ENCODE measurements around the gene MAL.

Gene MAL

DNA sequence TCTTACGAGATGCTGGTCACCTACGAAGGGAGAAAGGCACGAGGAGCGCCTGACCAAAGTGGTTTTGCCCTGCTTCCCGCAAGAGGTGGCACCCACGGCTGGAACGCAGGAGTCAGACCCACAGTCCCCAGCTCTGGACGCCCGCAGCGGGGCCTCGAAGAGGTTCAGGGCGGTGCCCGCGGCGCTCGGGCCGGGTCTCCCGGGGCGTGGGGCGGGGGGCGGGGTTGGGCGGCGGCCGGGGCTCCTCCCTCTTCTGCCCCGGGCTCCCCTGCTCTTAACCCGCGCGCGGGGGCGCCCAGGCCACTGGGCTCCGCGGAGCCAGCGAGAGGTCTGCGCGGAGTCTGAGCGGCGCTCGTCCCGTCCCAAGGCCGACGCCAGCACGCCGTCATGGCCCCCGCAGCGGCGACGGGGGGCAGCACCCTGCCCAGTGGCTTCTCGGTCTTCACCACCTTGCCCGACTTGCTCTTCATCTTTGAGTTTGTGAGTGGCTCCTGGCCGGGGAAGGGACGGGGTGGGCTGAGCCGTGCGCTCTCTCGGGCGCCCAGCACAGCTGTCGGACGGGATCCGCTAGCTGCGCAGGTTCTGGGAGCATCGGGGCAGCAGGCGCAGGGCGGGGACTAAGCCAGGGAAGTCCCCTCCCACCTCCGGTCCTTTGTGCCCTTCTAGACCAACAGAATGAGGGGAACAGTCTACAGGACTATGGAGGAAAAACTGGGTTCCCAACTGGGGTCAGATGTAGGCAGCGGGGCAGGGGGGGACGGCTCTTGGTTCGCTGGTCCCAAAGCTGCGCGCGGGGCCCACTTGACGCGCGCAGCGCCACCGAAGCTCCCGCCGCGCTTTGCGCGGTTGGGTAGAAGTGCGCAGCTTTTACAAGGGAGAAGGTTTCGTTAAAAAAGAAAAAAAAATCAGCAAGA lies at the start of gene MAL:
TSS of gene MAL (plus strand) at position 303 of the 914 bp plus-strand sequence. CDS start at position 388, 85 bp downstream.
- Histone ChIP-seq H3K4me3 (peak within 1 kb of the TSS; percentile 16 to 37 (median 28)), H3K27ac (peak within 1 kb of the TSS in 8 of 21 experiments; percentile 34 to 76 (median 66))

DNA sequence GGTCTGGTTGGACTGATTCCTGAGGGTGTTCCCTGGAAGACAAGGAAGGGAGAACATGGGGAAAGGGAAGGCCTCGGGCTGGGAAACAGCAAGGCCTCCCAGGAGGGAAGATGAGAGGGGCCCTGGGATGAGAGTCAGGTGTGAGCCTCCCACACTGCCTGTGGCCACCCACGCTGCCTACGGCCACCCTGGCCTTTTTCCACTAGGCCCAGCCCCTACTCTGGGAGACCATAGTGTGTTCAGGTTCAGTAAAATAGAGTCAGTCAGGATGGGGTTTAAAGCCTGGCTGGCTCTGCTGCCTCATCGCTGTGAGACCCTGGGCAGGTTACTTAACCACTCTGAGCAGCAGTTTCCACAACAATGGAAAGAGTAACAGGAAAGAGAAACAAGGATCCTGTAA lies 47.7 kb upstream of the MAL start:
- Histone ChIP-seq H3K27ac (no peak overlapping the region), H3K4me3 (no peak overlapping the region)

DNA sequence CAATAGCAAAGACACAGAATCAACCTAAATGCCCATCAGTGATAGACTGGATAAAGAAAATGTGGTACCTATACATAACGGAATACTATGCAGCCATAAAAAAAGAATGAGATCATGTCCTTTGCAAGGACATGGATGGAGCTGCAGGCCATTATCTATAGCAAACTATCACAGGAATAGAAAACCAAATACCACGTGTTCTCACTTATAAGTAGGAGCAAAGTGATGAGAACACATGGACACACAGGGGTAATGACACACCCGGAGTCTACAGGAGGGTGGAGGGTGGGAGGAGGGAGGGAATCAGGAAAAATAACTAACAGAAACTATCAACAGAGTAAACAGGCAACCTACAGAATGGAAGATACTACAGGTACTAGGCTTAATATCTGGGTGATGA lies 46.6 kb upstream of the MAL start:
- Histone ChIP-seq H3K4me3 (no peak overlapping the region), H3K27ac (no peak overlapping the region)

DNA sequence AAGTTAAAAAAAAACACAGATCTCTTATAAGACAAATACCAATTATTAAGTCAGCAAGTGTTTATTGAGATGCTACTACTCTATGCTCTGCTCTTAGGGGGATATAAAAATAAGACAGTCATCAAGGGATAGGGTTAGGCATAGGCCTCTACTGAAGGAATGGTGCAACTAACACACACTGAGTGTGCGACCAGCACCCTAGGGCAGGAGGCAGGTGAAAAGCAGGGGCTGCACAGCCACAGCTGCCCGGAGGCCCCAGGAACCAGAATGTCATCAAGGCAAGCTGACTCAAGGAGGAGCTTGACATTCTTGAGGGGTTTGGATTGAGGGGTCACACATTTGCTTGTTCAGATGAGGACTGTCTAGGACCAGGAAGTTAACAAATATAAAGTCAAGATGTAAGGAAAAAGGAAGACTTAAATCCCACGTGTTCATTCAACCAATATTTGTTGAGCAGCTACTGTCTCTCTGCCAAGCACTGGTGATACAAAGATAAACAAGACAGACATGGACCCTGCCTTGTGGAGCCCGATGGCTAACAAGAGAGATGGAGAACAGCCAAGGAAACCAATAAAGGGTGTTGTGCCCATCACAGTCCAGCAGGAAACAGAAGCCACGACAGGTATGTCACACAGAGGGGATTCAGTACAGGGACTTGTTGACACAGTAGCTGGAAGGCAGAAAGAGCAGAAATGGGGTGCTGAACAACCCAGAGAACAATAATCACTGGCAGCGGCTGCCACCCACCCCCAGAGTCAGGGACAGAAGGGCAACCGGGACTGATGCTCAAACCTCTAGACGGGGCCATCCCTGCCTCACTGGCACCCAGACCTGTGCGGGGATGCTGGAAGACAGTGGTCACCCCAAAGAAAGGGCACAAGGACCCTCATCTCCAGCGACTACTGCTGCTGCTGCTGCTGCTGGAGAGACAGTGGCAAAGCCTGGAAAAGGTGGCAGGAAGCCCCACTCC lies 45.8 kb upstream of the MAL start:
- H3K4me3 ChIP-seq: no peak overlapping the region

DNA sequence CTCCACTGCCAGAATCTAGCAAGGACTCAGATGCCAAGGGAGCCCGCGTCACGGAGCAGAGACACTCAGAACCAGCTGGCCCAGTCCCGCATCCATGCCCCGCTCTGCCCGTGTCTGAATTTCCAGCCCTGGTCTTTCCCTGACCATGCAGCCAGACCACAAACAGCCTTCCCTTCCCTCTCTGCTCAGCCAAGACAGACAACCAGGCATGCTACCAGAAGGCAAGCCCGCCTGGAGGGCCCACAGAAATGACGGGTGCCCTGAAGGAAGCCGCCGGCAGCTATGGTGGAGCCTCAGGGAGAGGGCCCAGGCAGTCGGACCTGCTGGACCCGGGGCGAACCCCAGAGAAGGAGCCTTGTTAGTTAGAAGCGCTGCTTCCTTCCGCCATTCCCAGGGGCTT lies 45.1 kb upstream of the MAL start:
- Histone ChIP-seq H3K4me3 (no peak overlapping the region), H3K27ac (no peak overlapping the region)

More for the DNA sequence above, 45.8 kb upstream of the MAL start:
- H3K27ac ChIP-seq: no peak overlapping the region

DNA sequence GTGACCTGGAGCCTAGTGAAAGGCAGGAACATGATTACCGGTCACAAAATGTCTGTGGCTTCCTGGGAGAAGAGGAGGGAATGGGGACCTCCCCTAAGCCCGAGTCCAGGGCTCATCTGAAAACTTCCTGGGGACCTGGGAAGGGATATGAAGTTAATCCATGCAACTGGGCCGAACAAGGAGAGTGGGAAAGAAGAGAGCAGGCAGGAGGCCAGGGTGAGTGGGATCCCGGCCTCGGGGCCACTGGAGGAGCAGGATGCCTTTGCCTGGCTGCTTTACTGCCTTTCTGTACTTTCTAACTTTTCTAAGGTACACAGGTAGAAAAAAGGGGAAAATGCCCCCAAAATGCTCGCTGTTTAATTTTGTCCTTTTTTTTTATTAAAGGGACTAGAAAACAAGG lies 43.4 kb upstream of the MAL start:
- Histone ChIP-seq H3K4me3 (no peak overlapping the region), H3K27ac (no peak overlapping the region)

DNA sequence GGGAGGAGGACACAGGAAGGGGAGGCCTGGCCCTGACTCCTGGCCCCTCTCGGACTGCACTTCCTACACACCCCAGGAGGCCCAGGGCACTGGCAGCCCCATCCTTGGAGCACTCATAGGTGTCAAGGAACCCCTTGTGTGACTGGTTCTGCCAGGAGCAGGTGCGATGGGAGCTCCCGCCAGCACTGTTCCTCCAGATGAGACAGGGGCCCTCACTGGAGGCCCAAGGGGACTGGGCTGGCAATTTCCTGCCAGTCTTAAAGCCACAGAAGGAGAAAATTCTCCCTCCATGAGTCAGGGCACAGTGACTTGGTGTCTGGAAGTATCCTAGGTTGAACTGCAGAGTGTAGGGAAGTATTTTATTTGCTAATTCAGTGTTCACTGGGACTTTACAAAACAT lies 42.8 kb upstream of the MAL start:
- Histone ChIP-seq H3K4me3 (no peak overlapping the region), H3K27ac (no peak overlapping the region)

DNA sequence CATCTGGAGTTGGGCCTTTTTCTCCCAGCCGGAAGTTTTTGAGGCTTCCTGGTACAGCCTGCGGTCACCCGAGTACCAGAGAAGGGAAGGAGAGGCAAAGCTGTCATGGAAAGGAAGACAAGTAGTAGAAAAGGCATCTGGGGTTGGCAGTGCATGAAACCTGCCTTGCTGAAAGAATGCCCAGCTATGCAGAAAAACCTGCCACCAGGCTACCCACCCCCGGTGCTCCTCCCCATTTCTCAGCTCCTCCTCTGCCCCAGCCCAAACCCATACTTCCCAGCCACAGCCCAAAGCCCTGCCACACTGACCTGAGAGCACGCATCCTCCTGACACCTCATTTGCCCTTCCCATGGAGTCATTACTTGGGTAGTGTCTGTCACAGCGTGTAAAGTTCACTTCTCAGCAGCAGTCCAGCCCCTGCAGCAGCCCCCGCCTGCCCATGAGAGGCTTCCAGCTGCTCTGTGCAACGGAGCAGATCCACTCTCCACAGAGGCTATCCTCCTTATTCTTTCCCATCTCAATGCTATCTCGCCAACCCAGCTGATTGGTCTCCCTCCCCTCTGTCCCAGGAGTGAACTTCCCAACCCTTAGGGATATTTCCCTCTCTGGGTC lies 40.4 kb upstream of the MAL start:
- H3K27ac ChIP-seq: no peak overlapping the region

DNA sequence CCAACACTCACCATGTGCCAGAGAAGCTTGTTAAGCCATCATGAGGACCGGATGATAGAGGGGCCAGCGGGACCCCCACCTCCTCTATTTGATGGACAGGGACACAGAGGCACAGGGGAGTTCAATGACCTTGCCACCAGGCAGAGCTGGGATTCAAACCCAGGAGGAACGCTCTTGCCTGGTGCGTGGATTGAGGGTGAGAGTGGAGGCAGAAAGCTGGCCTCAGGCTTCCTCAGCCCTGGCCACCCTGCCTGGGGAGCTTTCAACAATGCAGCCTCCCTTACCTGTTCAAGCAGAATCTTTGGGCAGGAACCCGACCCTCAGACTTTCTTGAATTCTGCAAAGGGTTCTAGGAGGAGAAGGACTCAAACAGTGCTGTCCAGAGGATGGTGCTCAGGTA lies 39.9 kb upstream of the MAL start:
- H3K4me3 ChIP-seq: no peak overlapping the region
- H3K27ac ChIP-seq: no peak overlapping the region

More for the DNA sequence above, 40.4 kb upstream of the MAL start:
- no peak overlapping the region for H3K4me3 ChIP-seq

DNA sequence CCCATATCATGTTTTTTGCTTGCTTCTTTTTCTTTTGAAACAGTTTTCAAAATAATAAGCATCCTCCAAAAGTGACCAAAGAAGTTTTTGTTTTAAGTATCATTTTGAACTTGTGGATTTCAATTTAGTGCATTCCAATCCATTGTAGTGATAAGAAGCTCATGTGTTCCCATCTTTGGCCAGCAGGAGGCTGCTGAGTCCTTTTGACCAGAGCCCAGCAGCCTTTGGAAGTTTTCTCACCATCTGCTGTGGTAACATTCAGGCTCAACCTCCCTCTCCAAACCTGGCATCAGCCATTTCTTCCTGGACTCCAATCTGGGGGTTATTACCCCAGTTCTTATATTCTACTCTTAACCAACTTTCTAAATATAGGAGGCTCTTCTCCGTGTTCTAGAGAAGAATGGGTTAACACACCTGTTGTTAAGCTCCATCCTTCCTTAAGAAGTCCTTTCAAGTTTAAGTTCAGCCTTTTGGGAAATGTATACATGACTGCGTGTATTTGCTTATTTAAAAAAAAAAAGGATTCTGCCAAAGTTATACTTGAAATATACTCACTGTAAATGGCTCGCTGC lies 39.0 kb upstream of the MAL start:
- no peak overlapping the region for H3K27ac ChIP-seq
- H3K4me3 ChIP-seq: no peak overlapping the region

DNA sequence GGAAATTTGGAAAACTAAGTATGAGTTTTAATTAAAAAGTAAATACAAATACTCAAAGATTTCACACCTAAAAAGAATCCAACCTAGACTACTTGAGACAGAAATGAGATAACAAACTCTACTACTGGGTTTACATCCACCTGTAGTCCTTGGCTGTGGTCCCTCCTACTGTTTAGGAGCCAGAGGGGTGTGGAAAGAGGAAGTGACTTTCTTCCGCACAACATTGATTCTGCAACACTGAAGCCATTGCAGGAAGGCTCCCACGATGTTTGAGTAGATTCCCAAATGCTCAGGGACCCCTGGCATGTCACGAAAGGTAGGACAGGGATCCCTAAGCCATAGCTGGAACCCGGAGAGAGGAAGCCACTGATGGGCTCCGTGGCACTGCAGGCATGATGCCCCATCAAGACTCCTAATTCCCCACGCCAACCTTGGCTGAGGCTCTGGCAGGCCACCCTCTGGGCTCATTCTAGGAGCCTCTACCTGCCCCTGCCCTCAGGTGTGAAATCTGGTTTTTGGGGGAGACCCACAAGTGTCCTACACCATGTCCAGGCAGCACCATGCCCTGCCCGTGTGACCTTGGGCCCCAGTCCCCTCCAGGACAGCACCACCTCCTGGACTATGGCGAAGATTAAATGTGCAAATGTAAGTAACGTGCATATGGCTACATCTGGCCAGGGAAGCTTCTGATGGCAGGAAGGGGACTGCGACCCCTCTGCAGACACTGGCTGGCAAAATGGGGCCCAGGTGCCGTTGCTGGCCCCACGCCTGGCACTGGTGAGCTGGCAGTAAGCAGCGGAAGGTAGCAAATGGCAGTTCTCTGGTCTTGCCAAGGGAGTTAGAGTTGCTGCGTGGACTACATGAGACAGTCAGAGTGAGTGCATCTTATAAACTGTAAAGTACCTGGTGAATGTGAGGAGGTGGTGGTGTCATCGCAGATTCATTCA lies 38.2 kb upstream of the MAL start:
- H3K4me3 ChIP-seq: no peak overlapping the region
- H3K27ac ChIP-seq: no peak overlapping the region

DNA sequence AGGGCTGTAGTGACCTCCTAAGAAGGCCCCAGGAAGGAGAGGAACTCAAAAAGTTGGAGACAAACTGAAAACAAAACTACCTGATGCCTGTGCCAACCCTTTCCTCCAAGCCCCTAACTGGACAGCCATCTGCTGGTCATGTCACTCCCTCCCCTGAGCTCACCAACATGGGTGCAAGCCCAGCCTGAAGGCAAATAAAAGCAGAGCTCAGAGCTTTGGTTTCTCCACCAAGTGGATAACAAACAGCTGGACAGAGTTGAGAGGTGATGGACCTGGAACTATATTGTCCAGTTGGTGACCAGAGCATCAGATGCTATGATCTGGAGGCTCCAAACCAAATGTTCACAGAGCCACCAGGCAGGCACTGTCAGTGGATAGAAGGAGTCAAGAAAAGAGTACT lies 34.6 kb upstream of the MAL start:
- H3K27ac ChIP-seq: no peak overlapping the region
- H3K4me3 ChIP-seq: no peak overlapping the region

DNA sequence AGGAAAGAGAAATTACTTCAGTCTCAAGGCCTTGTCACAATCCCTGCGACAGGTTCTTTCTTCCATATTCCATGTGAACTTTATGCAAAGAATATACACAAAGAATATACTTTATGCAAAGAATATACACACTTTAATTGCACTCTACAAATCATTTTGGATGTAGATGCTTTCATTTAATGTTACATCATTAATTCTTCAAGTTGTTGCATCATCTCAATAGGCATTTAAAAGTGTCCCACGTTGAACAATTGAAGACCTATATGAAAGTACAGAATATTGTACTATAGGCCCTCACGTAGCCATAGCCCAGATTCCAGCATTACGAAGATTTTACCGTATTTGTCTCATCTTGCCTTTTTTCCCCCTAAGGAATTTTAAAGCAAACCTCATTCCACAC lies 33.1 kb upstream of the MAL start:
- H3K27ac ChIP-seq: no peak overlapping the region
- H3K4me3 ChIP-seq: no peak overlapping the region

DNA sequence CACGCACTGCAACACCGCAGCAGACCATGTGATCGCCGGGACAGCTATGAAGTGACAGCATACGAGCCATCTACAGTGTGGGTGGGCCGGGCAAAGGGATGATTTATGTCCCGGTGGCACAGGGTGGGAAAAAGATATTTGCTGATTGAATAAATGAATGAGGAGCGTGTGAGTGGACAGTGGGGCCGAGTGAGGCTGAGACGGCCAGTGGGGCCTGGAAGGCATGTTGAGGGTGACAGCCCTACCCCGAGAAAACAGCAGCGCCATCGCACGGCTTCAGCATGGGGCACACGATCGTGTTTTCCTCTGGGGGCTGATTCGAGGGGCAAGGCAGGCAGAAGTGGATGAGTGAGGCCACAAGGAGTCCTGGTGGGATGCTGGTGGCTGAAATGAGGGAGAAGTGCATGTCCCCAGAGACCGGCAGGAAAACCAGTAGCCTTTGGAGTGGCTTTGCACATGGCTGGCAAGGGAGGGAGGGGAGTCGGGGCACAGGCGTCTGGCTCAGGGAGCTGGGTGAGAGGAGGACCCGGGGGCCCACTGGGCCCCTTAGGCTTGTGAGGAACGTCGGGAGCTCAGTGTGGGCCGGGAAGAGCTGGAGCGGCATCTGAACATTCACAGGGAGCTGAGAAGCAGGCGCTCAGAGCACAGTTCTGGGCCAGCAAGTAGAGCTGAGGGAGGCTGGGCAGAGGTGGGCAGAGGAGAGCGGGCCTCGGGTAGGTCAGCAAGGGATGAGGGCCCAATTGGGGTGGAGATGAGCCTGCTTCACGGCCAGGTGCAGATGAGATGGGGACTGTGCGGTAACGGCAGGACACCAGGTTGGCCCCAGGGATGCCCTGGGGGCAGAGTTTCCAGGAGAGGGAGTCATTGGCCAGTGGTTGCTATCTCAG lies 32.1 kb upstream of the MAL start:
- no peak overlapping the region for H3K4me3 ChIP-seq
- H3K27ac ChIP-seq: no peak overlapping the region

DNA sequence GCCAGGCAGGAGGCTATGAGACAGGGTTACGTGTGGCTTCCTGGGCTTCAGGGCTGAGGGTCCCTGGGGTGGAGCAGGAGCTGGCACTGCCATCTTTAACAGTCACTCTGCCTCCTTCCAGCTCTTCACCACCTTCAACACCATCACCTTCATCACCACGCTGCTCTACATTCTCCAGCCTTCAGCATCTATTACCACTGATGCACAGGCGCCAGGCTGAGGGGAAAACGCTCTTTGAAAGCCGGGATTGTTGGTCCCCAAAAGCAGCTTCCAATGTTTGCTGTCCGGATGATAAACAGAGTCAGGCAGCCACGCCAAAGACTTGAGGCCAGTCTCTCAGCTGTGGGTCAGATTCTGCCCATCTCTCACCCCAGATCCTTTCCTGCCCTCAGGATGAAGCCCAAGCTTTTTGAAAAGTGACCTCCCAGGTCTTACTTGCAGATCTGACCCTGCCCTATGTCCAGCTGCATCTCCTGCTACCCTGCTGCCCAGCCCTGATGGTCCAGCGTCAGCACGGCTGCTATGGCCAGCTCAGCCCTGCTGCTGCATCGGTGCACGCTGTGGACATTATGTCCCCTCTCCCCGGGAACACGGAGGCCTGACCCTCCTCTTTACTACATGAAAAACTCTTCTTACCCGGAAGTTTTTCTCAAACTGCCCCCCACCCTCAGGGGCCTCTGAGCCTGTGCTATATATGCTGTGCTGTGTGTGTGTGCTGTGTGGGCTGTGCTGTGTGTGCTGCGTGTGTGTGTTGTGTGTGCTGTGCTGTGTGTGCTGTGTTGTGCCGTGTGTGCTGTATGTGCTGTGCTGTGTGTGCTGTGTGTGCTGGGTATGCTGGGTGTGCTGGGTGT lies 31.2 kb upstream of the MAL start:
- Histone ChIP-seq H3K27ac (no peak overlapping the region), H3K4me3 (no peak overlapping the region)

DNA sequence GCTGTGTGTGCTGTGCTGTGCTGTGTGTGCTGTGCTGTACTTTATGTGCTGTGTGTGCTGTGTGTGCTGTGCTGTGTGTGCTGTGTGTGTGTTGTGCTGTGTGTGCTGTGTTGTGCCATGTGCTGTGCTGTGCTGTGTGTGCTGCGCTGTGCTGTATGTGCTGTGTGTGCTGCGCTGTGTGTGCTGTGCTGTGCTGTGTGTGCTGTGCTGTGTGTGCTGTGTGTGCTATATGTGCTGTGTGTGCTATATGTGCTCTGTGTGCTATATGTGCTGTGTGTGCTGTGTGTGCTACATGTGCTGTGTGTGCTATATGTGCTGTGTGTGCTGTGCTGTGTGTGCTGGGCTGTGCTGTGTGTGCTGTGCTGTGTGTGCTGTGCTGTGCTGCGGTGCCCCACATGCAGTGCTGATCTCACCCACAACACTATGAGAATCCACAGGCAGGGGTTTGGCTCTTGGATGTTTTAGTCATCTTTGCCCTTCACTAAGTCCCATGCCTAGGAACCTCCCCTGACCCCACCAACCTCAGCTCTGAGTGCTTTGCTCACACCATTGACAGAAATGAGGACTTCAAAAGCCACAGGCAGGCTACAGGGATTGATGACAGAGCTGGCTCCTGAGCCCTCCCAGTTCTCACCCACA lies 30.5 kb upstream of the MAL start:
- Histone ChIP-seq H3K27ac (no peak overlapping the region), H3K4me3 (no peak overlapping the region)

Measured in skin epidermis (tissue), 12 donors.